A673 (cell line): ENCODE results near the gene TBC1D22A. TPM values are rescaled to one million over a fixed set of nuclear protein-coding genes. Genes with fewer than 3 reads are reported as not detected.

ENCODE experiments used
- BruUV-seq: library from RNA; stranded (reverse); fragments of 400-500 nt; replicated peaks from 2 replicates; lab custom pipeline; 2021; lab: Mats Ljungman, UMichigan
- CTCF ChIA-PET: fragments of 300-600 bp; sonication (Branson Sonifier 250); formaldehyde crosslinking; loops from one replicate; lab custom pipeline; 2022; ENCODE audit warnings: antibody characterized with exemption; lab: Charles Lee
- POLR2A ChIA-PET: fragments of 300-600 bp; sonication (Branson Sonifier 250); formaldehyde crosslinking; loops from one replicate; lab custom pipeline; 2022; ENCODE audit warnings: antibody characterized with exemption; ENCODE audit not compliant: low non-redundant PET; lab: Charles Lee
- DNase-seq: peaks from one replicate; pipeline ENCODE4 v3.0.0-alpha.2; 2015; ENCODE audit warnings: low spot score
- H3K27ac ChIP-seq: fragments of 200-600 bp; sonication (generic); 2 replicates; pipeline ENCODE4 v1.5.1; 2016; ENCODE audit warnings: mixed run types, low read depth, mild to moderate bottlenecking, mixed read lengths, antibody characterized with exemption, low read length; ENCODE audit not compliant: poor library complexity, severe bottlenecking
- H3K27me3 ChIP-seq: fragments of 200-600 bp; sonication (generic); replicated peaks from 2 replicates; pipeline ENCODE4 v1.6.1; 2017; ENCODE audit warnings: mixed run types, low read depth, mild to moderate bottlenecking, mixed read lengths, antibody characterized with exemption, low read length; ENCODE audit not compliant: insufficient read depth, poor library complexity
- H3K36me3 ChIP-seq: fragments of 200-600 bp; sonication (generic); 2 replicates; pipeline ENCODE4 v1.6.1; 2016; ENCODE audit warnings: mixed run types, mild to moderate bottlenecking, mixed read lengths, antibody characterized with exemption, low read length; ENCODE audit not compliant: insufficient read depth, poor library complexity, severe bottlenecking
- H3K4me1 ChIP-seq: fragments of 200-600 bp; sonication (generic); 2 replicates; pipeline ENCODE4 v1.6.1; 2017; ENCODE audit warnings: mixed run types, mild to moderate bottlenecking, mixed read lengths, antibody characterized with exemption, low read length; ENCODE audit not compliant: insufficient read depth, poor library complexity, severe bottlenecking
- H3K4me3 ChIP-seq: fragments of 200-600 bp; sonication (generic); 2 replicates; pipeline ENCODE4 v1.5.1; 2016; ENCODE audit warnings: low read depth, mixed run types, mild to moderate bottlenecking, mixed read lengths, low read length; ENCODE audit not compliant: poor library complexity, severe bottlenecking
- H3K9me3 ChIP-seq: fragments of 200-600 bp; sonication (generic); 2 replicates; pipeline ENCODE4 v1.6.1; 2016; ENCODE audit warnings: mixed run types, low read depth, mild to moderate bottlenecking, mixed read lengths, antibody characterized with exemption, low read length; ENCODE audit not compliant: poor library complexity, severe bottlenecking
- EZH2 ChIP-seq: fragments of 200-600 bp; sonication (generic); IDR thresholded peaks from 2 replicates; pipeline ENCODE4 v1.6.1; 2017; ENCODE audit warnings: borderline replicate concordance, low read depth, mild to moderate bottlenecking, mixed read lengths, antibody characterized with exemption, low read length; ENCODE audit not compliant: poor library complexity, severe bottlenecking
- intact Hi-C: fragments of 100-400 bp; cut with micrococcal nuclease; formaldehyde crosslinking; loops from one replicate; pipeline ENCODE4 v1.10.0; 2022; ENCODE audit not compliant: unreplicated experiment
- total RNA-seq: library from RNA; stranded (reverse); gene quantifications from 2 replicates; pipeline ENCODE4 v1.2.3, GENCODE V29; 2021
- TF ChIP-seq, protein P1 (sequence below): fragments of 300-800, 200-600 bp; sonication (generic); conservative IDR thresholded peaks from 2 replicates; pipeline ENCODE4 v1.5.1; 2017; ENCODE audit warnings: low read depth, mild to moderate bottlenecking, antibody characterized with exemption, low read length, moderate library complexity, mixed read lengths

The TBC1D22A gene
- total RNA-seq, 1 experiment from 2014 or later, result 22.5 TPM

DNA sequence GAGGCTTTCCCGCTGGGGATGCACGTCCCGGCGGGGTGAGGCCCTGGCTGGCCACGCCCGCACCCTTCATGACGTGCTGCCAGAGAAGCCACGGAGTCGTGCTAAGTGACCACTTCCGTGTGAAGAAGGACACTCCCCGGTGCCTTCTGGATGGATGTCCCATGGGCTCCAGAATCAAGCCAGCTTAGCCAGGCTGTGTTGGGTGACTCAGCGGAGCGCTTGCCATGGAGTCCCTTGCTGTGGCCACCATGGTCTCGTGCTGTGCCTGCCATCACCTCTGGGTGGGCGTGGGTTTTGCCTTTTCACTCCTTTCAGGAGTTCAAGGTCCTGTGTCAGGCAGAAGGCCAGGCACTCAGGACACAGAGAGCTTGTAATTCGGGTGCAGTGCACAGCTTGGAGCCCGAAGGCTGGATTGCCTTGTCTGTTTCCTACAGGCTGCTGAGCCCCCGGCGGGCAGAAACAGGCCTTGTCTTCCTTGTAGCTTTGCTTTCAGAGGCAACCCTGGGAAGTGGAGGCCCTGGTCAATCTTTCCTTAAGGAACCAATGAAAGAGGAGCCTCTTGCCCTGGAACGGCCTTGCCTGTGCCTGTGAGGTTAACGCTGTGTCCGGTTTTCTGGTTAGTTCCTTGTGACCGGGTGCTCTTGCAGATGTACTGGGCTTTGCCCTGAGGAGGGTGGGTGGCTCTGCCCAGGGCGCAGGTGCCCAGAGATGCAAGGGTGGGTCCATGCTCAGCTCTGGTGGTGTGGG is 268.6 kb downstream of the TBC1D22A start:
- ChIA-PET CTCF (no interaction called here), POLR2A (no interaction called here)
- intact Hi-C loops, result no loop called here
- Histone ChIP-seq H3K4me1 (no peaks in the 10 kb centered on the region), H3K27ac (no peak overlapping the region), H3K36me3 (no peaks in the 10 kb centered on the region), H3K27me3 (no peaks in the 10 kb centered on the region), H3K4me3 (no peak overlapping the region), H3K9me3 (no peaks in the 10 kb centered on the region)
- DNase-seq, result no peak
- TF ChIP-seq EZH2, result no peak
- TF ChIP-seq, protein P1, sequence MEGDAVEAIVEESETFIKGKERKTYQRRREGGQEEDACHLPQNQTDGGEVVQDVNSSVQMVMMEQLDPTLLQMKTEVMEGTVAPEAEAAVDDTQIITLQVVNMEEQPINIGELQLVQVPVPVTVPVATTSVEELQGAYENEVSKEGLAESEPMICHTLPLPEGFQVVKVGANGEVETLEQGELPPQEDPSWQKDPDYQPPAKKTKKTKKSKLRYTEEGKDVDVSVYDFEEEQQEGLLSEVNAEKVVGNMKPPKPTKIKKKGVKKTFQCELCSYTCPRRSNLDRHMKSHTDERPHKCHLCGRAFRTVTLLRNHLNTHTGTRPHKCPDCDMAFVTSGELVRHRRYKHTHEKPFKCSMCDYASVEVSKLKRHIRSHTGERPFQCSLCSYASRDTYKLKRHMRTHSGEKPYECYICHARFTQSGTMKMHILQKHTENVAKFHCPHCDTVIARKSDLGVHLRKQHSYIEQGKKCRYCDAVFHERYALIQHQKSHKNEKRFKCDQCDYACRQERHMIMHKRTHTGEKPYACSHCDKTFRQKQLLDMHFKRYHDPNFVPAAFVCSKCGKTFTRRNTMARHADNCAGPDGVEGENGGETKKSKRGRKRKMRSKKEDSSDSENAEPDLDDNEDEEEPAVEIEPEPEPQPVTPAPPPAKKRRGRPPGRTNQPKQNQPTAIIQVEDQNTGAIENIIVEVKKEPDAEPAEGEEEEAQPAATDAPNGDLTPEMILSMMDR, result no peak
- no TSS peak for BruUV-seq

GRCh38 chr22:47031628-47031915 is 269.1 kb downstream of the TBC1D22A start:
- no TSS peak for BruUV-seq
- intact Hi-C loops, result no loop called here
- Histone ChIP-seq H3K4me1 (no peaks in the 10 kb centered on the region), H3K27ac (no peak overlapping the region), H3K4me3 (no peak overlapping the region), H3K27me3 (no peaks in the 10 kb centered on the region), H3K9me3 (no peaks in the 10 kb centered on the region), H3K36me3 (no peaks in the 10 kb centered on the region)
- CTCF ChIA-PET, result no interaction called here
- no peak for TF ChIP-seq EZH2
- TF ChIP-seq, protein P1, result no peak
- POLR2A ChIA-PET, result no interaction called here
- no peak for DNase-seq

DNA sequence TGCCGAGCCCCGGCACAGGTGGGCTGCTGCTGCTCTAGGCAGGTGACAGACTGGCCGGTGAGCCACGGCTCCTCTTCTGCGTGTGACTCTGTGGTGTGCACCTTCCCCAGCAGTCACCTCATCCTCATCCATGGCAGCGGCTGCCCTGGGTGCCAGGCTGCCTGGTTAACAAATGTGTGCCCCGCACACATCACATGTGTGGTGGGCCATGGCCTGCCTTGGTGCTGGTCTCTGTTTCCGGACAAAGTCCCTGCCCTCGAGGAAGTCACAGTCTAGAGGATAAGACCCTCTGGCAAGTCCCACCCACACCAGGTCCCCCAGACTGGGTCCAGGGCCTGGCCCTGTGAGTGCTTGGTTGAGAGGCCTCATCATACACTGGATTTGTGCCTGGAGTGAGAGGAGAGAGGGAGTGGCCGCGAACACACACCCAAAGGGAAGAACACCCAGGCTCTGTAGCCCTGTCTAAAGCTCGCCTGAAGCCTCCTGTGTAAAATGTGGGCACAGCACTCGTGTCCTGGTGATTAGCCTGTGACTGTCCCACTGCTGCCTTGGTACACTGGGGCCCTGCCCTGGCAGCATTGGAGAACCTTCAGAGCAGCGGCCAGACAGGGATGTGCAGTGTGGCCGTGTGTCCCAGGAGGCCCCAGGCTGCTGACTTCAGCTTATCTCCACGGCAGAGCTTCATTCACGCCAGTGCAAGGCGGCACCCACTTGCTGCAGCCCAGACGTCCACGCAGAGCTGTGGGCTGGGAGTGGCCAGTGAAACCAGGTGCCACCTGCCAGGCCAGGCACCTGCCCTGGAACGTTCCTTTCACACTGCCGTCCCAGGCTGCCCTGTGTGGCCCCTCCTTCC is 269.9 kb downstream of the TBC1D22A start:
- POLR2A ChIA-PET, result no interaction called here
- DNase-seq, result no peak

More for the DNA sequence above, 269.9 kb downstream of the TBC1D22A start:
- no peak overlapping the region for H3K4me3 ChIP-seq
- CTCF ChIA-PET, result no interaction called here
- no peaks in the 10 kb centered on the region for H3K27me3 ChIP-seq
- no TSS peak for BruUV-seq
- H3K9me3 ChIP-seq, result no peaks in the 10 kb centered on the region
- TF ChIP-seq, protein P1, result no peak
- no peak for TF ChIP-seq EZH2
- no peaks in the 10 kb centered on the region for H3K36me3 ChIP-seq
- intact Hi-C loops, result no loop called here
- no peaks in the 10 kb centered on the region for H3K4me1 ChIP-seq
- H3K27ac ChIP-seq, result no peak overlapping the region
